GM12872 (cell line): ENCODE results near the gene USP14.

ENCODE experiments used
- TF ChIP-seq, protein P1 (sequence below): IDR thresholded peaks from 3 replicates; pipeline ENCODE4 v1.5.1; 2011; ENCODE audit warnings: low read depth, mild to moderate bottlenecking, low read length, moderate library complexity; ENCODE audit not compliant: insufficient read depth

Gene USP14

DNA sequence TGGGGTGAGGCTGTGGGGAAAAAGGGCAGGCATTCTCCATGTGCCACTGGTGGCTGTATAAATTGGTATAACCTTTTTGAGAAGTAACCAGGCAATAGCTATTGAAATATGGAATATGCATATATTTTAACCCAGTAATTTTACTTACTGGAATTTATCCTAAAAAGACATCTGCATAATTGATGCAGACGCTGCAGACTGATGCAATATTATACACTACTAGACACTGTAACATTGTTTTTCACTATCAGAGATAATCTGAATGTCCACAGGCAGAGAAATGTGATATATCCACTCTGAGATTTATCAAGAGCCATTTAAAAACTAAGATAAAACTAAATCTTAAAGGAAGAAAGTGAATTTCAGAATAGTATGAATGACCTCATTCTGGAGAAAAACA lies 94.8 kb downstream of the USP14 start:
- TF ChIP-seq, protein P1, sequence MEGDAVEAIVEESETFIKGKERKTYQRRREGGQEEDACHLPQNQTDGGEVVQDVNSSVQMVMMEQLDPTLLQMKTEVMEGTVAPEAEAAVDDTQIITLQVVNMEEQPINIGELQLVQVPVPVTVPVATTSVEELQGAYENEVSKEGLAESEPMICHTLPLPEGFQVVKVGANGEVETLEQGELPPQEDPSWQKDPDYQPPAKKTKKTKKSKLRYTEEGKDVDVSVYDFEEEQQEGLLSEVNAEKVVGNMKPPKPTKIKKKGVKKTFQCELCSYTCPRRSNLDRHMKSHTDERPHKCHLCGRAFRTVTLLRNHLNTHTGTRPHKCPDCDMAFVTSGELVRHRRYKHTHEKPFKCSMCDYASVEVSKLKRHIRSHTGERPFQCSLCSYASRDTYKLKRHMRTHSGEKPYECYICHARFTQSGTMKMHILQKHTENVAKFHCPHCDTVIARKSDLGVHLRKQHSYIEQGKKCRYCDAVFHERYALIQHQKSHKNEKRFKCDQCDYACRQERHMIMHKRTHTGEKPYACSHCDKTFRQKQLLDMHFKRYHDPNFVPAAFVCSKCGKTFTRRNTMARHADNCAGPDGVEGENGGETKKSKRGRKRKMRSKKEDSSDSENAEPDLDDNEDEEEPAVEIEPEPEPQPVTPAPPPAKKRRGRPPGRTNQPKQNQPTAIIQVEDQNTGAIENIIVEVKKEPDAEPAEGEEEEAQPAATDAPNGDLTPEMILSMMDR: no peak

DNA sequence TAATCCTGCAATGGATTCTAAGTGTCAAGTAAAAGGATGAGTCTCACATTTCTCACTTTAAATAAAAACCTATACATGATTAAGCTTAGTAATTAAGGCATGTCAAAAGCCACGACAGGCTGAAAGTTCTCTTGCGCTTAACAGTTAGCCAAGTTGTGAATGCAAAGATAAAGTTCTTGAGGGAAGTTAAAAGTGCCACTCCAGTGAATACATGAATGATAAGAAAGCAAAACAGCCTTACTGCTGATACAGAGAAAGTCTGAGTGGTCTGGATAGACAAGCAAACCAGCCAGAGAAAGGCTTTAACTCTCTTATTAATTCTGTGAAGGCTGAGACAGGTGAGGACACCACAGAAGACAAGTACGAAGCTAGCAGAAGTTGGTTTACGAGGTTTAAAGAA lies 96.8 kb downstream of the USP14 start:
- TF ChIP-seq, protein P1: no peak

DNA sequence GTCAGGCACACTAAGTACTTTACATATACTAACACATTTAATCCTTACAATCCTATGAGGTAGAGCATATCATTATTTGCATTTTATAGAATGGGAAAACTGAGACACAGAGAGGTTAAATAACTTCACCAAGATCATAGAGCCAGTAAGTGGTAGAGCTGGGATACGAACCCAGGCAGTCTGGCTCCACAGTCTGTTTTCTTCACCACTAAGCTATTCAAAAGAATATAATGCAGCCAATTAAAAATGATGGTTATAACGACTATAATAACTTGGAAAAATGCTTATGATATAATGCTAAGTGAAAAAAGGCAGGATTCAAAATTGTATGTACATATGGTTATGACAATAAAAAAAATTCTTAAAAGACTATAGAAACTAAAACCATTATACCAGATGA lies 102.2 kb downstream of the USP14 start:
- TF ChIP-seq, protein P1: no peak

DNA sequence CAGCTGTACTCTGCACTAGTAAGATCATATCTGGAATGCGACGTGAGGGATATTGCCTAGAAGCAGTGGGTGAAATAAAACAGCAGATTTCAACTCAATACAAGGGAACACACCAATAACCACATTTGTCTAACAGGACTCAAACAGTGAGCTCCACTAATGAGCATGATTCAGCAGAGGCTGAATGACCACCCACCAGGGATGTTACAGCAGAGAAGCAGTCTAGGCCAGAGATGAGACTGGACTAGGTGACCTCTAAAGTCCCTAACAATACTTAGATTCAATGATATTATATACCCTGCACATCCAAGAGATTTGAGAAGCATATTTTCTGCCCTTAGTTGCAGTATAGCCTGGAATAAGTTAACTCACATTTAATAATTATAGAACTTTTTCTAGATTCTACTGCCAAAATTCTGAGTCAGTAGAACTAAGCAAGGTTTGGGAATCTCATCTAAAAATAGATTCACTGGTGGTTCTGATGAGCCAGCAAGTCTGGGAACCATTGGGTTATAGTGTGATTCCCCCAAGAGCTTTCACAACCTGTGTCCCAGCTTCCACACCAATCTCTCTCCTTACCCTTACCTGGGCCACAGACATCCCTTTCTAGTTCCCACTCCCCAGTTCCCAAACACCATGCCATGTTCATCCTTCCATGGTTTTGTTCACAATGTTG lies 103.2 kb downstream of the USP14 start:
- TF ChIP-seq, protein P1: no peak
